ENCODE measurements around the gene DCLK1.
A peak's percentile ranks its signal among the peaks of the same experiment; 100 is the strongest.

The DCLK1 gene

GRCh38 chr13:35732565-35732964, 398.6 kb downstream of the DCLK1 start:
- DNase-seq: no peak

- no peak for DNase-seq
These were observed 399.7 kb downstream of the DCLK1 start for GRCh38 chr13:35731471-35731870.

GRCh38 chr13:35729926-35730627, 401.1 kb downstream of the DCLK1 start:
- DNase-seq: peak; percentile 54

GRCh38 chr13:35727881-35728280, 403.3 kb downstream of the DCLK1 start:
- DNase-seq: no peak

- peak; percentile 71 for DNase-seq
These were observed 406.7 kb downstream of the DCLK1 start for GRCh38 chr13:35724446-35724845.

- peak; percentile 37 for DNase-seq
These were observed 407.4 kb downstream of the DCLK1 start for GRCh38 chr13:35723821-35724220.

- DNase-seq: peak; percentile 58
These were observed 408.1 kb downstream of the DCLK1 start for GRCh38 chr13:35723053-35723461.

- no peak for DNase-seq
These were observed 408.6 kb downstream of the DCLK1 start for GRCh38 chr13:35722458-35723052.

- peak; percentile 94 for DNase-seq
These were observed 410.3 kb downstream of the DCLK1 start for GRCh38 chr13:35720690-35721554.

GRCh38 chr13:35720290-35720689, 410.9 kb downstream of the DCLK1 start:
- no peak for DNase-seq
